GM23338 (cell line): Measurements from ENCODE around the gene TAS2R30. TPM values are rescaled to one million over a fixed set of nuclear protein-coding genes. Genes with fewer than 3 reads are reported as not detected.

Source experiments
- ATAC-seq: fragments of 200-7000 bp; cut with Tn5 transposase; 3 replicates; pipeline ENCODE4 v1.9.1; 2020
- DNase-seq: peaks from one replicate; pipeline ENCODE4 v3.0.0-alpha.2; 2015; ENCODE audit warnings: low spot score
- H2AFZ ChIP-seq: fragments of 200-600 bp; sonication (generic); 2 replicates; pipeline ENCODE4 v1.8.0; 2016; ENCODE audit warnings: antibody characterized with exemption, mild to moderate bottlenecking, moderate library complexity
- H3F3A ChIP-seq: fragments of 200-600 bp; sonication (generic); replicated peaks from 2 replicates; pipeline ENCODE4 v1.8.0; 2017; ENCODE audit warnings: antibody characterized with exemption, mixed run types, low read depth
- H3K27ac ChIP-seq: fragments of 200-600 bp; sonication (generic); 2 replicates; pipeline ENCODE4 v1.6.1; 2016; ENCODE audit warnings: low read depth
- H3K27me3 ChIP-seq: fragments of 200-600 bp; sonication (generic); 2 replicates; pipeline ENCODE4 v1.8.0; 2016; ENCODE audit warnings: mild to moderate bottlenecking, mixed run types, moderate library complexity; ENCODE audit not compliant: insufficient read depth
- H3K36me3 ChIP-seq: fragments of 200-600 bp; sonication (generic); 2 replicates; pipeline ENCODE4 v1.8.0; 2016; ENCODE audit warnings: mild to moderate bottlenecking; ENCODE audit not compliant: insufficient read depth
- H3K4me1 ChIP-seq: fragments of 200-600 bp; sonication (generic); 2 replicates; pipeline ENCODE4 v1.8.0; 2016; ENCODE audit warnings: mild to moderate bottlenecking, moderate library complexity; ENCODE audit not compliant: insufficient read depth
- H3K4me2 ChIP-seq: fragments of 200-600 bp; sonication (generic); 2 replicates; pipeline ENCODE4 v1.7.1; 2017; ENCODE audit warnings: mixed run types
- H3K4me3 ChIP-seq: fragments of 200-600 bp; sonication (generic); 2 replicates; pipeline ENCODE4 v1.6.1; 2016; ENCODE audit warnings: mixed run types
- H3K79me2 ChIP-seq: fragments of 200-600 bp; sonication (generic); replicated peaks from 2 replicates; pipeline ENCODE4 v1.8.0; 2017; ENCODE audit warnings: mild to moderate bottlenecking; ENCODE audit not compliant: insufficient read depth
- H3K9me2 ChIP-seq: fragments of 200-600 bp; sonication (generic); 2 replicates; pipeline ENCODE4 v1.8.0; 2017; ENCODE audit not compliant: insufficient read depth
- H4K20me1 ChIP-seq: fragments of 200-600 bp; sonication (generic); replicated peaks from 2 replicates; pipeline ENCODE4 v1.8.0; 2017; ENCODE audit warnings: mild to moderate bottlenecking; ENCODE audit not compliant: insufficient read depth
- H3K27ac Mint-ChIP-seq: 2 replicates; pipeline ENCODE4 v1.8.0; 2020; ENCODE audit warnings: inconsistent platforms, mild to moderate bottlenecking, moderate library complexity, mixed read lengths
- H3K27me3 Mint-ChIP-seq: 3 replicates; pipeline ENCODE4 v1.8.0; 2022; ENCODE audit warnings: low read depth, mild to moderate bottlenecking, moderate library complexity, mixed read lengths, inconsistent platforms; ENCODE audit not compliant: insufficient read depth, poor library complexity
- H3K36me3 Mint-ChIP-seq: 3 replicates; pipeline ENCODE4 v1.8.0; 2021; ENCODE audit warnings: low read depth, mild to moderate bottlenecking, inconsistent platforms, moderate library complexity, mixed read lengths
- H3K4me1 Mint-ChIP-seq: 3 replicates; pipeline ENCODE4 v1.8.0; 2020; ENCODE audit warnings: mild to moderate bottlenecking, inconsistent platforms, mixed read lengths
- H3K4me3 Mint-ChIP-seq: 3 replicates; pipeline ENCODE4 v1.8.0; 2021; ENCODE audit warnings: moderate library complexity, mild to moderate bottlenecking, inconsistent platforms, mixed read lengths
- H3K9me3 Mint-ChIP-seq: 3 replicates; pipeline ENCODE4 v1.8.0; 2020; ENCODE audit warnings: moderate library complexity, mild to moderate bottlenecking, inconsistent platforms, mixed read lengths
- CREB1 ChIP-seq: fragments of 250-450 bp; sonication (Bioruptor Pico); IDR thresholded peaks from 2 replicates; pipeline ENCODE4 v1.5.0; 2020; ENCODE audit warnings: low read depth, mild to moderate bottlenecking, moderate library complexity
- EZH2 ChIP-seq: fragments of 200-600 bp; sonication (generic); IDR thresholded peaks from one replicate; pipeline ENCODE4 v1.8.0; 2017; ENCODE audit warnings: antibody characterized with exemption, mild to moderate bottlenecking, low read depth; ENCODE audit not compliant: unreplicated experiment
- EZH2phosphoT487 ChIP-seq: fragments of 200-600 bp; sonication (generic); IDR thresholded peaks from one replicate; pipeline ENCODE4 v1.8.1; 2018; ENCODE audit warnings: antibody characterized with exemption; ENCODE audit not compliant: unreplicated experiment
- JUNB ChIP-seq: IDR thresholded peaks from one replicate; pipeline ENCODE4 v1.6.1; 2016; ENCODE audit warnings: antibody characterized with exemption; ENCODE audit not compliant: unreplicated experiment
- NANOG ChIP-seq: IDR thresholded peaks from 2 replicates; pipeline ENCODE4 v1.6.1; 2016; ENCODE audit warnings: antibody characterized with exemption, borderline replicate concordance
- POLR2AphosphoS5 ChIP-seq: IDR thresholded peaks from 2 replicates; pipeline ENCODE4 v1.6.1; 2016; ENCODE audit warnings: antibody characterized with exemption, low read depth
- STAT1 ChIP-seq: IDR thresholded peaks from one replicate; pipeline ENCODE4 v1.6.1; 2016; ENCODE audit warnings: antibody characterized with exemption; ENCODE audit not compliant: unreplicated experiment
- ZNF331 ChIP-seq: fragments of 250-450 bp; sonication (Bioruptor Pico); IDR thresholded peaks from 2 replicates; pipeline ENCODE4 v1.5.0; 2020; ENCODE audit warnings: low read depth, mild to moderate bottlenecking, moderate library complexity
- ZNF462 ChIP-seq: fragments of 250-450 bp; sonication (Bioruptor Pico); IDR thresholded peaks from 2 replicates; pipeline ENCODE4 v1.5.0; 2020; ENCODE audit warnings: mild to moderate bottlenecking, moderate library complexity
- polyA plus RNA-seq: library from polyadenylated mRNA; unstranded; fragments of >200 nt; fragmentation: Nextera tagmentation; extraction: Ambion mirVana; gene quantifications from 2 replicates; pipeline ENCODE4 v1.2.1, GENCODE V29; 2016
- total RNA-seq: library from RNA; depleted of rRNA; stranded (reverse); fragments of >200 nt; shearing (Covaris generic); gene quantifications from 2 replicates; pipeline ENCODE4 v1.2.3, GENCODE V29; 2014
- TF ChIP-seq, protein P1 (sequence below): IDR thresholded peaks from 2 replicates; pipeline ENCODE4 v1.6.1; 2016; ENCODE audit warnings: antibody characterized with exemption

TAS2R30 gene
- total and polyA plus RNA-seq, 2 experiments from 2014 or later = 0.39 to 13.7 TPM

DNA sequence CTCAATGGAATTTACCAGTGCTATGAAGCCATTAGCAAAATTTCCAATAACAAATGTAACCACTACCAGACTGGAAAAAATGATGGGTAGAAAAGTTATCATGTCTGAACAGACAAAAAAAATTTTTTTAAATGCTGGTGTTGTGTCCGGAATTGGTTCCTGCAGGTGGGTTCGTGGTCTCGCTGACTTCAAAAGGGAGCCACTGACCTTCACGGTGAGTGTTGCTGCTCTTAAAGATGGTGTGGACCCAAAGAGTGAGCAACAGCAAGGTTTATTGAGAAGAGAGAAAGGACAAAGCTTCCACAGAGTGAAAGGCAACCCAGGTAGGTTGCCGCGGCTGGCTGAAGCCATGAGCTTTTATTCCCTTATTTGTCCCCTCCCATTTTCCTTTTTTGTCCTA, 42.3 kb downstream of the TAS2R30 start, which contains the start of gene TAS2R43:
TAS2R43 (minus strand) TSS at position 186 of the 400 bp plus-strand sequence; CDS start at position 102, 84 bp downstream.
- H3K4me1 ChIP-seq = no peaks in the 10 kb centered on the region
- H3K36me3 ChIP-seq = no peaks in the 10 kb centered on the region
- Mint-ChIP-seq H3K4me1 (no peaks in the 10 kb centered on the region), H3K4me3 (no peak within 1 kb of the TSS), H3K27ac (no peak within 1 kb of the TSS), H3K36me3 (no peaks in the 10 kb centered on the region; the same call in 1 of the 3 replicates), H3K27me3 (no peaks in the 10 kb centered on the region), H3K9me3 (no peaks in the 10 kb centered on the region)
- no peak within 1 kb of the TSS for H3K4me2 ChIP-seq
- ATAC-seq (no peak), DNase-seq (no peak)
- no peaks in the 10 kb centered on the region for H3K79me2 ChIP-seq
- H3K4me3 ChIP-seq = no peak within 1 kb of the TSS
- no peak within 1 kb of the TSS for H2AFZ ChIP-seq
- no peaks in the 10 kb centered on the region for H4K20me1 ChIP-seq
- no peaks in the 10 kb centered on the region for H3F3A ChIP-seq
- H3K27me3 ChIP-seq = no peaks in the 10 kb centered on the region
- H3K27ac ChIP-seq = no peak within 1 kb of the TSS
- no peaks in the 10 kb centered on the region for H3K9me2 ChIP-seq
- TF ChIP-seq ZNF331 (CRISPR knock-in tag) (no peak), ZNF462 (CRISPR knock-in tag) (no peak), NANOG (no peak), STAT1 (no peak)
- TF ChIP-seq, protein P1, sequence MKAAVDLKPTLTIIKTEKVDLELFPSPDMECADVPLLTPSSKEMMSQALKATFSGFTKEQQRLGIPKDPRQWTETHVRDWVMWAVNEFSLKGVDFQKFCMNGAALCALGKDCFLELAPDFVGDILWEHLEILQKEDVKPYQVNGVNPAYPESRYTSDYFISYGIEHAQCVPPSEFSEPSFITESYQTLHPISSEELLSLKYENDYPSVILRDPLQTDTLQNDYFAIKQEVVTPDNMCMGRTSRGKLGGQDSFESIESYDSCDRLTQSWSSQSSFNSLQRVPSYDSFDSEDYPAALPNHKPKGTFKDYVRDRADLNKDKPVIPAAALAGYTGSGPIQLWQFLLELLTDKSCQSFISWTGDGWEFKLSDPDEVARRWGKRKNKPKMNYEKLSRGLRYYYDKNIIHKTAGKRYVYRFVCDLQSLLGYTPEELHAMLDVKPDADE = no peak

DNA sequence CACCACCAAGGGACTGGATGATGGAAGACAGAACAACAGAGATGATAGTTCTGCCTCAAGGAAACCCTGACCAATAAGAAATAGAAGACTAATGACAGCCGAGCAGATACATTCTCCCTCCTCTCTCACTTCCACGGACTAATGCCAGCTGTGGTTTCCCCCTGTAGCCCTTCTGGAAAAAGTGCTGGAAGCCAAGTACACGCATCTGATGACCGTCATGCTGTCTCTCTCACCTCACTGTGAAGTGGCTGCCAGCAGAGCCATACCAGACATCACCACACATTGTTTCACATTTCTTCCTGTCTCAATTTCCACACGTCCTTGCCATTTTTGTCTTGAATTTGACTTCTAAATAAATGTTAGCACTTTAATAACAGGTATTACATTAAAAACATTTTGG, 45.2 kb downstream of the TAS2R30 start:
- Mint-ChIP-seq H3K4me1 (no peaks in the 10 kb centered on the region), H3K27me3 (no peaks in the 10 kb centered on the region), H3K36me3 (peaks cover 13% of the 10 kb centered on the region), H3K9me3 (peaks cover 2% of the 10 kb centered on the region; the same call in 2 of the 3 replicates), H3K27ac (no peak overlapping the region), H3K4me3 (no peak overlapping the region)
- ATAC-seq (no peak), DNase-seq (no peak)
- no peaks in the 10 kb centered on the region for H3K9me2 ChIP-seq
- H3K4me2 ChIP-seq = no peak overlapping the region
- H3K4me3 ChIP-seq = no peak overlapping the region
- H3K27ac ChIP-seq = no peak overlapping the region
- H3K27me3 ChIP-seq = no peaks in the 10 kb centered on the region
- no peak overlapping the region for H2AFZ ChIP-seq
- no peaks in the 10 kb centered on the region for H3K36me3 ChIP-seq
- no peaks in the 10 kb centered on the region for H3K79me2 ChIP-seq
- H3K4me1 ChIP-seq = no peaks in the 10 kb centered on the region
- no peaks in the 10 kb centered on the region for H4K20me1 ChIP-seq
- H3F3A ChIP-seq = no peaks in the 10 kb centered on the region
- TF ChIP-seq JUNB = no peak
- TF ChIP-seq EZH2phosphoT487 = no peak
- TF ChIP-seq, protein P1 = no peak
- no peak for TF ChIP-seq POLR2AphosphoS5
- no peak for TF ChIP-seq NANOG
- TF ChIP-seq EZH2 = no peak
- no peak for TF ChIP-seq CREB1 (CRISPR knock-in tag)
